Panc1 (cell line): ENCODE results near the gene KLK5. TPM values are rescaled to one million over a fixed set of nuclear protein-coding genes. Genes with fewer than 3 reads are reported as not detected.

Experiments used
- ATAC-seq: fragments of 200-7000 bp; cut with Tn5 transposase; 2 replicates; pipeline ENCODE4 v1.9.1; 2020; ENCODE audit warnings: mild to moderate bottlenecking, moderate library complexity
- BruUV-seq: library from RNA; stranded (reverse); fragments of 400-500 nt; replicated peaks from 2 replicates; lab custom pipeline; 2021; lab: Mats Ljungman, UMichigan
- CTCF ChIA-PET: fragments of 300-600 bp; sonication (Branson Sonifier 250); formaldehyde crosslinking; loops from one replicate; lab custom pipeline; 2022; ENCODE audit warnings: antibody characterized with exemption; lab: Charles Lee
- POLR2A ChIA-PET: fragments of 300-600 bp; sonication (Branson Sonifier 250); formaldehyde crosslinking; loops from one replicate; lab custom pipeline; 2022; ENCODE audit warnings: antibody characterized with exemption; lab: Charles Lee
- DNase-seq: peaks from one replicate; pipeline ENCODE4 v3.0.0-alpha.2; 2010; ENCODE audit warnings: low read depth, low spot score
- H3K27ac ChIP-seq: 2 replicates; pipeline ENCODE4 v1.5.1; 2011; ENCODE audit warnings: mild to moderate bottlenecking, low read length, inconsistent platforms
- H3K27me3 ChIP-seq: fragments of 200-500 bp; sonication (Bioruptor generic); 2 replicates; pipeline ENCODE4 v1.6.0; 2014; ENCODE audit warnings: low read length, inconsistent platforms; ENCODE audit not compliant: control insufficient read depth, insufficient read depth
- H3K36me3 ChIP-seq: fragments of 200-500 bp; sonication (Bioruptor generic); 2 replicates; pipeline ENCODE4 v1.5.1; 2014; ENCODE audit warnings: inconsistent platforms, mild to moderate bottlenecking, low read length, moderate library complexity; ENCODE audit not compliant: control insufficient read depth, insufficient read depth
- H3K4me1 ChIP-seq: 2 replicates; pipeline ENCODE4 v1.5.1; 2011; ENCODE audit warnings: inconsistent platforms, mild to moderate bottlenecking, low read length, moderate library complexity; ENCODE audit not compliant: control insufficient read depth, insufficient read depth
- H3K4me3 ChIP-seq, 2 experiments: 2 replicates each; pipeline ENCODE4 v1.5.1; 2011 to 2012; ENCODE audit warnings: low read depth in 2 of 2, low read length in 2 of 2, mild to moderate bottlenecking in 2 of 2, inconsistent platforms in 1 of 2, moderate library complexity in 1 of 2
- H3K9me3 ChIP-seq: fragments of 200-500 bp; sonication (Bioruptor generic); 2 replicates; pipeline ENCODE4 v1.5.1; 2014; ENCODE audit warnings: low read depth, mild to moderate bottlenecking, inconsistent platforms, low read length, moderate library complexity; ENCODE audit not compliant: control insufficient read depth, insufficient read depth
- CTCF ChIP-seq: fragments of 450-650 bp; IDR thresholded peaks from 2 replicates; pipeline ENCODE4 v1.5.1; 2017; ENCODE audit warnings: mild to moderate bottlenecking
- POLR2AphosphoS5 ChIP-seq: IDR thresholded peaks from 2 replicates; pipeline ENCODE4 v1.6.1; 2012; ENCODE audit warnings: mild to moderate bottlenecking, low read depth, low read length, moderate library complexity
- REST ChIP-seq, 2 experiments: IDR thresholded peaks; 2 replicates each; pipeline ENCODE4 v1.6.1; 2011 to 2012; ENCODE audit warnings: low read depth in 2 of 2, control low read depth in 1 of 2, low read length in 1 of 2, mild to moderate bottlenecking in 1 of 2, moderate library complexity in 1 of 2; ENCODE audit not compliant: insufficient read depth in 1 of 2
- SIN3A ChIP-seq: IDR thresholded peaks from 2 replicates; pipeline ENCODE4 v1.6.1; 2012; ENCODE audit warnings: low read depth, mild to moderate bottlenecking, low read length, moderate library complexity, borderline replicate concordance; ENCODE audit not compliant: insufficient read depth
- TCF7L2 ChIP-seq: IDR thresholded peaks from 2 replicates; pipeline ENCODE4 v1.6.1; 2011; ENCODE audit warnings: mild to moderate bottlenecking, low read depth, low read length, inconsistent platforms
- in situ Hi-C: cut with HindIII; loops from 2 replicates; pipeline ENCODE4 v1.10.0; 2016; ENCODE audit warnings: low sequenced_read_pairs, low pct_unique_long_range_greater_than_20kb
- intact Hi-C: fragments of 100-400 bp; cut with micrococcal nuclease; formaldehyde crosslinking; loops from one replicate; pipeline ENCODE4 v1.10.0; 2022; ENCODE audit not compliant: unreplicated experiment
- total RNA-seq: library from RNA; stranded (reverse); gene quantifications from one replicate; pipeline ENCODE4 v1.2.1, GENCODE V29; 2021; ENCODE audit not compliant: unreplicated experiment

Gene KLK5
- total RNA-seq, 1 experiment from 2014 or later, result not detected

- POLR2A ChIA-PET, result no interaction called here
- ATAC-seq (no peak), DNase-seq (no peak)
- no peaks in the 10 kb centered on the region for H3K9me3 ChIP-seq
- BruUV-seq, result no TSS peak
- intact Hi-C loops, result no loop called here
- no peaks in the 10 kb centered on the region for H3K36me3 ChIP-seq
- no peaks in the 10 kb centered on the region for H3K27me3 ChIP-seq
- in situ Hi-C loops, result no loop called here
- H3K4me3 ChIP-seq, result no peak overlapping the region
- CTCF ChIA-PET, result interaction anchor here (0.7 kb wide), 2 partner anchors 10 to 151 kb away, joined by 3 to 4 read pairs; no protein-coding TSS in a partner anchor
- H3K4me1 ChIP-seq, result no peaks in the 10 kb centered on the region; the same call in 1 of the 2 replicates
- no peak for TF ChIP-seq SIN3A
- TF ChIP-seq POLR2AphosphoS5, result no peak
- TF ChIP-seq CTCF, result no peak
- no peak for TF ChIP-seq TCF7L2
- no peak overlapping the region for H3K27ac ChIP-seq
Measured at GRCh38 chr19:50932018-50932689, 20.7 kb downstream of the KLK5 start.

GRCh38 chr19:50931023-50931422, 21.8 kb downstream of the KLK5 start:
- ATAC-seq (no peak), DNase-seq (no peak)
- no peaks in the 10 kb centered on the region; the same call in 1 of the 2 replicates for H3K4me1 ChIP-seq
- in situ Hi-C loops (no loop called here), intact Hi-C loops (loop anchor here (2.0 kb wide), 1 partner anchor 84 kb away; no protein-coding TSS in a partner anchor)
- no peak overlapping the region for H3K27ac ChIP-seq
- no TSS peak for BruUV-seq
- H3K9me3 ChIP-seq, result no peaks in the 10 kb centered on the region
- H3K36me3 ChIP-seq, result no peaks in the 10 kb centered on the region
- ChIA-PET CTCF (interaction anchor here (0.6 to 0.7 kb wide), 2 partner anchors 70 to 81 kb away, joined by 3 read pairs; no protein-coding TSS in a partner anchor), POLR2A (no interaction called here)
- TF ChIP-seq CTCF (no peak), REST (IDR thresholded peaks at IDR 0.05; ENCODE audit: insufficient read depth in 1 of 2, low read depth in 2 of 2, low read length in 1 of 2) (no peak)
- H3K27me3 ChIP-seq, result no peaks in the 10 kb centered on the region
- no peak overlapping the region for H3K4me3 ChIP-seq
